Adrenal gland (tissue), 12 donors: ENCODE measurements around the gene SLC25A21. TPM values are rescaled to one million over a fixed set of nuclear protein-coding genes. Genes with fewer than 3 reads are reported as not detected.

Experiments
- DNase-seq, 7 donors: peaks; one replicate each; pipeline ENCODE4 v3.0.0-alpha.2; 2019 to 2020
- H3K27ac ChIP-seq, 5 donors: fragments of 200-600 bp; sonication (generic) in 4 of 5; 1 replicate in 3 of 5; 2 replicates in 2 of 5; pipeline versions ENCODE4 v1.5.1 to v1.8.0; 2016 to 2020; ENCODE audit warnings: mild to moderate bottlenecking in 1 of 5
- H3K27me3 ChIP-seq: fragments of 200-600 bp; 2 replicates; pipeline ENCODE4 v1.8.0; 2021
- H3K36me3 ChIP-seq, 2 donors: fragments of 200-600 bp; replicated peaks in 1 of 2; 1 replicate in 1 of 2; 2 replicates in 1 of 2; pipeline versions ENCODE4 v1.5.1 to v1.8.0; 2018 to 2022
- H3K4me1 ChIP-seq, 2 donors: fragments of 200-600 bp; replicated peaks in 1 of 2; 1 replicate in 1 of 2; 2 replicates in 1 of 2; pipeline versions ENCODE4 v1.5.1 to v1.8.0; 2018 to 2021
- H3K4me3 ChIP-seq, 4 donors: fragments of 200-600 bp; sonication (generic) in 3 of 4; one replicate each; pipeline ENCODE4 v1.5.1; 2016 to 2018
- H3K9me3 ChIP-seq, 3 donors: fragments of 200-600 bp; sonication (generic) in 1 of 3; replicated peaks in 1 of 3; 1 replicate in 2 of 3; 2 replicates in 1 of 3; pipeline versions ENCODE4 v1.5.1 to v1.8.0; 2016 to 2021
- POLR2A ChIP-seq, 2 donors: fragments of 450-650 bp; IDR thresholded peaks; one replicate each; pipeline ENCODE4 v1.6.1; 2017; ENCODE audit warnings: antibody characterized with exemption in 2 of 2, mild to moderate bottlenecking in 2 of 2, moderate library complexity in 1 of 2
- WGBS, 4 donors: extraction: QIAGEN DNeasy Blood & Tissue Kit in 2 of 4; methylation state at CpG; one replicate each; pipeline versions ENCODE4 v1.1.5 to v1.1.7; 2013 to 2017; 5-methylcytosine and 5-hydroxymethylcytosine counted together
- intact Hi-C, 2 donors: fragments of 100-400 bp; cut with DNase I; formaldehyde crosslinking; loops; one replicate each; pipeline versions ENCODE4 v1.14.1 to v1.15.0; 2022 to 2023
- polyA plus RNA-seq, 3 donors: library from polyadenylated mRNA; stranded (reverse); fragments of 200-250 nt in 2 of 3; fragments of 350-450 nt in 1 of 3; fragmentation: Illumina TruSeq in 1 of 3; extraction: RNeasy Lipid Tissue Mini Kit (QIAGEN cat#74804) in 1 of 3; gene quantifications; one replicate each; pipeline ENCODE4 v1.2.3, GENCODE V29; 2013 to 2014
- total RNA-seq, 9 donors: library from RNA; depleted of rRNA in 4 of 9; stranded (reverse); fragments of >200 nt in 4 of 9; fragments of 120-200 nt in 1 of 9; fragmentation: NEBNext Ultra II Directional in 1 of 9; extraction: Animal tissue kit (Norgen Biotek cat#: 25700) in 1 of 9; gene quantifications; one replicate each; pipeline versions ENCODE4 v1.1.0 to v1.2.4, GENCODE V29; 2013 to 2023
- TF ChIP-seq, protein P1 (sequence below), 6 experiments: fragments of 450-650 bp in 4 of 6; fragments of 200-600 bp in 2 of 6; sonication (generic) in 1 of 6; IDR thresholded peaks; 1 replicate in 5 of 6; 2 replicates in 1 of 6; pipeline versions ENCODE4 v1.5.1 to v1.8.0; 2016 to 2021; ENCODE audit warnings: antibody characterized with exemption in 6 of 6, mild to moderate bottlenecking in 2 of 6, moderate library complexity in 1 of 6
- donor health status: healthy with polysubstance abuse.
- donor health status: Bipolar disorder and iron deficiency.
- donor health status: DM: yes; HTN: yes; CAD: no.
- donor health status: DM: no; HTN: no; CAD: no.
- donor health status: DM: no; HTN: no; CAD: no.
- donor health status: DM: yes; HTN: yes; CAD: no.

The SLC25A21 gene
- total and polyA plus RNA-seq, 12 donors, result 0.14 to 3.8 (median 0.56) TPM

DNA sequence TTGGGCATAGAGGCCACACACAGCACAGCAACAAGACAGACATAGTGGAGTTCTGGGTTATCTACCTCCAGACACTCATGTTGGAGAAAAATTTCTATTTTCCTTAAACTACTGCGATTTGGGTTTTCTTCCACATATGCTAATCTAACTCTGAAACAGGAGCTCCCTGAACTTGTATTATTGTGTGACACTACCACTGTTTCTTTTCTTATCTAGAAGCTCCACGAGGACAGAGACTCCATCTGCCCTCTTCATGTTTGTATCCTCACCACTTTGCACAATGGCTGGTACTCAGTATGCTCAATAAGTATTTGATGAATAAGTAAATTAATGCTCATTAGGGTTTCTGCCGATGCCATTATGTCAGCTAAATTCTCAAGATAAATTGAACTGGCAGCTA, 292.1 kb downstream of the SLC25A21 start:
- TF ChIP-seq, protein P1, sequence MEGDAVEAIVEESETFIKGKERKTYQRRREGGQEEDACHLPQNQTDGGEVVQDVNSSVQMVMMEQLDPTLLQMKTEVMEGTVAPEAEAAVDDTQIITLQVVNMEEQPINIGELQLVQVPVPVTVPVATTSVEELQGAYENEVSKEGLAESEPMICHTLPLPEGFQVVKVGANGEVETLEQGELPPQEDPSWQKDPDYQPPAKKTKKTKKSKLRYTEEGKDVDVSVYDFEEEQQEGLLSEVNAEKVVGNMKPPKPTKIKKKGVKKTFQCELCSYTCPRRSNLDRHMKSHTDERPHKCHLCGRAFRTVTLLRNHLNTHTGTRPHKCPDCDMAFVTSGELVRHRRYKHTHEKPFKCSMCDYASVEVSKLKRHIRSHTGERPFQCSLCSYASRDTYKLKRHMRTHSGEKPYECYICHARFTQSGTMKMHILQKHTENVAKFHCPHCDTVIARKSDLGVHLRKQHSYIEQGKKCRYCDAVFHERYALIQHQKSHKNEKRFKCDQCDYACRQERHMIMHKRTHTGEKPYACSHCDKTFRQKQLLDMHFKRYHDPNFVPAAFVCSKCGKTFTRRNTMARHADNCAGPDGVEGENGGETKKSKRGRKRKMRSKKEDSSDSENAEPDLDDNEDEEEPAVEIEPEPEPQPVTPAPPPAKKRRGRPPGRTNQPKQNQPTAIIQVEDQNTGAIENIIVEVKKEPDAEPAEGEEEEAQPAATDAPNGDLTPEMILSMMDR (IDR thresholded peaks at IDR 0.05), result no peak
- no peak for TF ChIP-seq POLR2A (IDR thresholded peaks at IDR 0.05)
- Histone ChIP-seq H3K4me3 (no peak overlapping the region), H3K36me3 (no peaks in the 10 kb centered on the region), H3K4me1 (no peaks in the 10 kb centered on the region), H3K9me3 (no peaks in the 10 kb centered on the region), H3K27me3 (no peaks in the 10 kb centered on the region), H3K27ac (no peak overlapping the region)
- intact Hi-C loops, result no loop called here
- WGBS, 4 donors, result 49 to 57% (median 52%) methylated on average over 3 of the region's 3 CpGs
- no peak for DNase-seq

DNA sequence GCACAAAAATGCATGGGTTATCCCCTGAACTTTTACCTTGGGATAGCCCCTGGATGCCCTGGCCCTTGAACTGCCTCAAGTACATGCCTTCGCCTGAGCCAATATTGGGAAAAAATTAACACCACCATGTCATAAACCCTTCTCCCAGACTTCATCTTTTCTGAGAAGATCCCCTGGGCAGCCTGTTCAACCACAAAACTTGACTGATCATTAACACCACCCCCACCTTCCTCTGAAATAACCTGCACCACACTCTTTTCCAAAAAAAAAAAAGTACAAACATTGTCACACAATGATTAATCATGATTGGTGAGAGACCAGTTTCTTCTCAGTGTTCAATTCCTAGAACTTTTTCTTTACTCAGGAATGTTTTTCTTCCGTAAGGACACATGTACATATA, 292.8 kb downstream of the SLC25A21 start:
- Histone ChIP-seq H3K27me3 (no peaks in the 10 kb centered on the region), H3K4me1 (no peaks in the 10 kb centered on the region), H3K9me3 (no peaks in the 10 kb centered on the region), H3K36me3 (no peaks in the 10 kb centered on the region), H3K4me3 (no peak overlapping the region), H3K27ac (no peak overlapping the region)
- intact Hi-C loops, result no loop called here
- 36 to 92% (median 74%) methylated on average over 2 of the region's 2 CpGs for WGBS, 4 donors
- TF ChIP-seq, protein P1 (IDR thresholded peaks at IDR 0.05), result no peak
- TF ChIP-seq POLR2A (IDR thresholded peaks at IDR 0.05), result no peak
- no peak for DNase-seq

DNA sequence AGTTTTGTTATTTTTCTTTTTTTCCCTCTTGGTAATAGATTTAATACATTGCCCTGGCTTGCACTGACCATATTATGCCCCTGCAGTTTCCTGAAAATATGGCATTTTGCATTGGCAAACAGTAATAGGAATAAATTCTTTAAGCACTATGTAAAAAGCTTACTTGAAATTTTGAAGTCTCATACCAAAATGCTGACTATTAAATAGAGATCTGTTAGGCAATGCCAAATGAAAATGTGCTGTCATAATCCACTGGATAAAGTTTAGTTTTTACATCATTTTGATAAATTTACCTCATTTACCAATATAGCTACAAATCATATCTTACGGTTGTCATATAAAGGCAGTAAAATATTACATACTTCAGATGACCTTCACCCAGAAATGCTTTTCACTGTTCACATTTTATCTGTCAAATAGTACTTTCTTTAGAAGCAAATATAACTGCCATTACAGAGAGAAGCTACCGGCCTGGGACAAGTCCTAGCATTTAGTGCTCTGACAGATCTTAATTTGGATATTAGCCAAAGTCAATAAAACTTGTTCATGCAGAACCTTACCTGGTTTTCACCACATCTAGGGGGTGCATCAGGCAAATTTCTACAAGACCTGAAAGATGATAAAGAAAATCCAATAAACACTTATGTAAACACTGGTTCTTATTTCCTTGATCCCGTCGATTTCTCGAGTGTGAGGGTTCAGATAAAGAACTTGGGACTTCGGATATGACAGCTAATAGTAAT, 297.8 kb downstream of the SLC25A21 start:
- TF ChIP-seq, protein P1 (IDR thresholded peaks at IDR 0.05), result no peak
- no peak for TF ChIP-seq POLR2A (IDR thresholded peaks at IDR 0.05)
- DNase-seq, result no peak
- H3K27me3 ChIP-seq, result no peaks in the 10 kb centered on the region

DNA sequence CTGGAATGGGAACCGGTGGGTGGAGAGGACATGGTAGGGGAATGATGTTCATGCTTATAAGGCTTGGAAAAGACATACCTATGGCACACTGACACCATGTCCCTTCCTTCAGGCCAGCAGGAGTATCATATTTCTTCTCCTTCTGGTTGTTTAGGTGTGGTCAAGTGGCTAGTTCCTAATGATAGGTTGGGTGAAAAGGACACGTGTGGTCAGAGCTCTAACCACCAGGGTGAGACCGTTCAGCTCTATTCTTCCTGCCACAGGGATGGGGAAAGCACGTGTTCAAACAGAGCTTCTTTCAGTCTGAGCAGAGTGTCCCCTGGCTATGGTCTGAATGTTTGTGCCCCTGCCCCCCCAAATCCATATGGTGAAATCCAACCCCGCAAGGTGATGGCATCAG, 301.6 kb downstream of the SLC25A21 start:
- Histone ChIP-seq H3K36me3 (no peaks in the 10 kb centered on the region), H3K27ac (no peak overlapping the region), H3K4me3 (no peak overlapping the region), H3K4me1 (no peaks in the 10 kb centered on the region), H3K27me3 (no peaks in the 10 kb centered on the region), H3K9me3 (no peaks in the 10 kb centered on the region)
- WGBS, 4 donors, result 68 to 87% (median 75%) methylated on average over 4 to 5 of the region's 5 CpGs
- intact Hi-C loops, result no loop called here
- no peak for DNase-seq
- TF ChIP-seq POLR2A (IDR thresholded peaks at IDR 0.05), result no peak
- TF ChIP-seq, protein P1 (IDR thresholded peaks at IDR 0.05), result no peak

More for the DNA sequence above, 297.8 kb downstream of the SLC25A21 start:
- no peaks in the 10 kb centered on the region for H3K9me3 ChIP-seq
- no peaks in the 10 kb centered on the region for H3K4me1 ChIP-seq
- intact Hi-C loops, result no loop called here
- WGBS, 4 donors, result 51 to 58% (median 54%) methylated on average over 6 of the region's 6 CpGs
- no peak overlapping the region for H3K27ac ChIP-seq
- no peaks in the 10 kb centered on the region for H3K36me3 ChIP-seq
- no peak overlapping the region for H3K4me3 ChIP-seq
